LNCaP clone FGC (cell line): ENCODE results near the gene PIN4.

Experiments
- DNase-seq: peaks from one replicate; pipeline ENCODE4 v3.0.0-alpha.2; 2011; ENCODE audit warnings: low read depth
- H3K4me3 ChIP-seq: 2 replicates; pipeline ENCODE4 v1.5.1; 2011; ENCODE audit warnings: mild to moderate bottlenecking, low read depth, low read length, control low read depth
- CTCF ChIP-seq: IDR thresholded peaks from 2 replicates; pipeline ENCODE4 v1.5.1; 2012; ENCODE audit warnings: mild to moderate bottlenecking; ENCODE audit not compliant: control insufficient read depth, insufficient read depth; ENCODE audit errors: extremely low read depth

The PIN4 gene

GRCh38 chrX:72201836-72202536 is 20.4 kb downstream of the PIN4 start:
- DNase-seq: no peak
- no peak for TF ChIP-seq CTCF
- H3K4me3 ChIP-seq: no peak overlapping the region

- TF ChIP-seq CTCF: no peak
- no peak overlapping the region for H3K4me3 ChIP-seq
- no peak for DNase-seq
Measured at GRCh38 chrX:72202792-72203401, 21.3 kb downstream of the PIN4 start.

GRCh38 chrX:72203421-72203820 is 21.9 kb downstream of the PIN4 start:
- TF ChIP-seq CTCF: no peak
- no peak for DNase-seq
- H3K4me3 ChIP-seq: no peak overlapping the region

GRCh38 chrX:72205706-72206105 is 24.1 kb downstream of the PIN4 start:
- H3K4me3 ChIP-seq: no peak overlapping the region
- no peak for DNase-seq
- TF ChIP-seq CTCF: no peak

GRCh38 chrX:72207366-72207765 is 25.8 kb downstream of the PIN4 start:
- DNase-seq: no peak
- no peak for TF ChIP-seq CTCF
- no peak overlapping the region for H3K4me3 ChIP-seq

GRCh38 chrX:72208126-72208800 is 26.7 kb downstream of the PIN4 start:
- no peak for DNase-seq
- TF ChIP-seq CTCF: no peak
- H3K4me3 ChIP-seq: no peak overlapping the region
